Esophagus muscularis mucosa (tissue), 3 donors: ENCODE measurements around the gene ACER3.

Experiments used
- CTCF ChIP-seq, 3 experiments: fragments of 200-600 bp in 2 of 3; fragments of 450-650 bp in 1 of 3; sonication (generic) in 2 of 3; IDR thresholded peaks; one replicate each; pipeline ENCODE4 v1.5.1; 2017 to 2019; ENCODE audit warnings: antibody characterized with exemption in 3 of 3, mild to moderate bottlenecking in 2 of 3, moderate library complexity in 1 of 3
- POLR2A ChIP-seq: fragments of 450-650 bp; IDR thresholded peaks from one replicate; pipeline ENCODE4 v1.6.1; 2017; ENCODE audit warnings: antibody characterized with exemption, moderate library complexity, mild to moderate bottlenecking, low read depth
- POLR2AphosphoS5 ChIP-seq, 2 donors: sonication (generic); formaldehyde crosslinking; IDR thresholded peaks; one replicate each; pipeline ENCODE4 v1.6.1; 2017; ENCODE audit warnings: antibody characterized with exemption in 2 of 2

GRCh38 chr11:76880956-76881355, 20.2 kb downstream of the ACER3 start:
- TF ChIP-seq POLR2AphosphoS5 (IDR thresholded peaks at IDR 0.05) (no peak), POLR2A (no peak), CTCF (IDR thresholded peaks at IDR 0.05) (no peak)
